ENCODE results near the gene FANCE.
A peak's percentile ranks its signal among the peaks of the same experiment; 100 is the strongest.

Gene FANCE

DNA sequence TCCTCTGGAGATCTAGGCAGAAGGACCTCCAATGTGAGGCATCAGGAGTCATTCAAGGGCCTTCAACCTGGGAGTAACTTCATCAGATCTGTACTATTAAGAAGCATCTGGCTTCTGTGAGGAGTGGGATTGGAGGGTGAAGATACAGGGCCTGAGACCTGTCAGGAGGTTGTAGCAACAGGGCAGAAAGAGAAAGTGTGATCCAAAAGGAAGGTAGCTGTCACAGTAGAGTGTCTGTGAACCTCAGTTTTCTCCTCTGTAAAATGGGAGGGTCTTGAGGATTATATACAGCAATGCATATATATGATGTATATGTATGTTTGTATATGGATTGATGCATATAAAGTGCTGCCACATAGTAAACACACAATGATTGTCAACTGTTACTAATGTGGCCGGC is 13.5 kb downstream of the FANCE start:
- no peak for DNase-seq (ENCODE audit: low read depth in 1 of 2, low spot score in 1 of 2)

GRCh38 chr6:35468181-35468979 is 16.2 kb downstream of the FANCE start, which contains the start of gene RPL10A:
TSS of gene RPL10A (plus strand) at chr6:35468401. CDS start at chr6:35468435, 34 bp downstream.
- DNase-seq (ENCODE audit: low read depth in 1 of 2, low spot score in 1 of 2) = peak; percentile 91 to 93

GRCh38 chr6:35468980-35469750 is 17.0 kb downstream of the FANCE start:
- DNase-seq (ENCODE audit: low read depth in 1 of 2, low spot score in 1 of 2) = peak in 1 of 2 donors; percentile 39

DNA sequence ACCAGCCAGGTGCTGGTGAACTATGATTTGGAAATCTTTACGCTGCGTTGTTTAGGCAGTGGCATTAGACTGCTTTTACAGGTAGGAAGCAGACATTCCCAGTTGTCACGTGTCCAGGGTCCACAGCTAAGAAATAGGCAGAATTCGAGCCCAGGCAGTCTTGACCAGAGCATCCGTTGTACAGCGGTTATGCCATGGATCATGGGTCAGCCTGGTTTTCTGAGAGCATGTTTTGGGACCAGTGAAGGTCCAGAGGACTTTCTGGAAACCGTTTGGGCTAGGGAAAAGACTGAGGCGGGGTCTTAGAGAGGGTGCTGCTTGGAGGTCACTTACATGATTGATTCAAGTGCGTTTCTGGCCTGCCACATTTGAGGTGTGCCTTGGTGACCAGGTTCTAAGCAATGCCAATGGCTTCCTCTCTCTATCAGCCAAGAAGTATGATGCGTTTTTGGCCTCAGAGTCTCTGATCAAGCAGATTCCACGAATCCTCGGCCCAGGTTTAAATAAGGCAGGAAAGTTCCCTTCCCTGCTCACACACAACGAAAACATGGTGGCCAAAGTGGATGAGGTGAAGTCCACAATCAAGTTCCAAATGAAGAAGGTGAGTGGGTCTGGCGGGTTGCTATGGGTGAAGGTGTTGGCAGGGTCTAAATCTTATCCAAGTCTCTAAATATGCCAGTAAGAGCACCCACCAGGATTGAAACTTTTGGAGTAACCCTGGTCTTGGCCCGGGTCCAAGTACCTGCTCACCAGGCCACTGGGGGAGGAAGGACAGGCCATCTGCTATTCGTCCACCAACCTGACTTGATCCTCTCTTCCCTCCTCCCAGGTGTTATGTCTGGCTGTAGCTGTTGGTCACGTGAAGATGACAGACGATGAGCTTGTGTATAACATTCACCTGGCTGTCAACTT is 17.9 kb downstream of the FANCE start:
- no peak for DNase-seq (ENCODE audit: low read depth in 1 of 2, low spot score in 1 of 2)

DNA sequence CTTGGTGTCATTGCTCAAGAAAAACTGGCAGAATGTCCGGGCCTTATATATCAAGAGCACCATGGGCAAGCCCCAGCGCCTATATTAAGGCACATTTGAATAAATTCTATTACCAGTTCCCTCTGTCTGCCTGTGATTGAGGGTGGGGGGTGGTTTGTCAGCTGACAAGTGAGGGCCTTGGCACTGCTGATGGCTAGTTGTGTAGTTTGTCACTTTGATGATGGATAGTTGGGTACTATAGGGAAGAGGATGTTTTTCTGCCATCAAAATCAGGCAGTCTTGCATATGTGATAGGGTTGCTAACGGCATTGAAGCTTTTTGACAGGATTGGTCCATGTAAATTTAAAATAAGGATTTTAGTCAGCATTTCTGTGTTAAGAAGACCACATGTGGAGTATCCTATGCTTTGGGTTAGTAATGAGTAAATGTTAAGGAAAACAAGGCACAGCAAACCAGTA is 18.6 kb downstream of the FANCE start:
- no peak for DNase-seq (ENCODE audit: low read depth in 1 of 2, low spot score in 1 of 2)

GRCh38 chr6:35471836-35472345 is 19.8 kb downstream of the FANCE start:
- no peak for DNase-seq (ENCODE audit: low read depth in 1 of 2, low spot score in 1 of 2)

GRCh38 chr6:35473075-35473849 is 21.1 kb downstream of the FANCE start:
- DNase-seq (ENCODE audit: low read depth in 1 of 2, low spot score in 1 of 2) = no peak

GRCh38 chr6:35473850-35474130 is 21.7 kb downstream of the FANCE start:
- no peak for DNase-seq (ENCODE audit: low read depth in 1 of 2, low spot score in 1 of 2)

- DNase-seq (ENCODE audit: low read depth in 1 of 2, low spot score in 1 of 2) = no peak
Observed at GRCh38 chr6:35474131-35474941, 22.2 kb downstream of the FANCE start.

DNA sequence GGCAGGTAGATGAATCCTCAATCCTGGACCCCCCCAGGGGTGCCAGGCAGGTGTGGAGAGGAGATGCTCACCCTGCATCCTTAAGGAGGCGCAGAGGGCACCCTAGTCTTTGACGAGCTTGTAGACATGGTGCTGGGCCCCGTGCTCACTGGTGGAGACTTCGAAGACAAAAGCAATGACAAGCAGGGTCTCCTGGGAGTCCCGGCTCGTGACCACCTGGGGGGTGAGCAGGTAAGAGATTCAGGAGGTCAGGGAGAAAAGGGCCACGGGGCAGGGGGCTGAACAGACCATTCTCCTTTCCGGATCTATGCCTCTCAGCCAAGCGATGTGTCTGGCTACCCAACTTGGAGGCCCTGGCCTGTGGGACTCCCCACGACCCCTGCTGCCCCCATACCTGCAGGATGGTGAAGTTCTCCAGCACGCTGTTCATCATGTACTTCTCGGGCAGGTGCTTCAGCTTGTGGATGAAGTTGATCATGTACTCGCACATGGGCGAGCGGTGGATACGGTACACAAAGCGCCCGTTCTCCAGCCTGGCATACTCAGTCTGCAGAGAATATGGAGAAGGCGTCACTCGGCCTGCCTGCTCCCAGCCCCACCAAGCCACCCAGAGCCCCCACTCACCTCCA is 22.9 kb downstream of the FANCE start:
- DNase-seq (ENCODE audit: low read depth in 1 of 2, low spot score in 1 of 2) = no peak

DNA sequence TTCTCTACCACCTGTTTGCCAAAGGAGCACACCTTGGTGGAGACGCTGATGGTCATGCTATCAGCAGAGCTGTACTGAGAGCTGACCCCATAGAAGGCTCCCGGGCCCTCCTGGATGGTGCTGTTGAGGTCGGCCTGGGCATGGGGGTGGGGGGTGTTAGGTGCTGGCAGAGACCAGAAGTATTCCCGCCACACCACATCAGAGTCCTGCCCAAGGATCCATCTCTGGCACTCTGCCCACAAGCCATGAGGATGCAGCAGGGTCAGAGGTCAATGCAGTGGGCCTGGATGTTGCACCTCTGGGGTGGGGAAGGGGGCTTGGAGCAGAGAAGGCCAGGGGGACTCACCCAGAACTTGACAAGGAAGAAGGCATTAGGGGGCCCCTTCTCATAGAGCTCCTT is 23.4 kb downstream of the FANCE start:
- DNase-seq (ENCODE audit: low read depth in 1 of 2, low spot score in 1 of 2) = no peak

DNA sequence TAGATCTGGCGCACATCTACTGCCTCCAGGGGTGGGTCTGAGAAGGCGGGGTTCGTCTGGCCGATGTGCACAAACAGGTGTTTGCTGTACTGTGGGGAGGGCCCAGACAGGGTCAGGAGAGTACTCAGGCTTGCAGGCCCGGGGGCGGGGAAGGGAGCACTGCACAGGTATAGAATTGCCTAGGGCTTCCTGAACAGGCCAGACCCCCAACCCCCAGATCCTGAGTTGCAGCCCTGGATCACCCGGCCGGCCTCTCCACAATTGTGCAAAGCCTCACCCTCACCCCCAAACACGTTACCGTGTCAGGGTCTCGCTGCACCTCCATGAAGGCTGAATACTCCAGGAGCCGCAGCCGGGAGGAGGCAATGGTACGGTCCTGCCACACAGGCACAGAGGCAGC is 23.9 kb downstream of the FANCE start:
- no peak for DNase-seq (ENCODE audit: low read depth in 1 of 2, low spot score in 1 of 2)

DNA sequence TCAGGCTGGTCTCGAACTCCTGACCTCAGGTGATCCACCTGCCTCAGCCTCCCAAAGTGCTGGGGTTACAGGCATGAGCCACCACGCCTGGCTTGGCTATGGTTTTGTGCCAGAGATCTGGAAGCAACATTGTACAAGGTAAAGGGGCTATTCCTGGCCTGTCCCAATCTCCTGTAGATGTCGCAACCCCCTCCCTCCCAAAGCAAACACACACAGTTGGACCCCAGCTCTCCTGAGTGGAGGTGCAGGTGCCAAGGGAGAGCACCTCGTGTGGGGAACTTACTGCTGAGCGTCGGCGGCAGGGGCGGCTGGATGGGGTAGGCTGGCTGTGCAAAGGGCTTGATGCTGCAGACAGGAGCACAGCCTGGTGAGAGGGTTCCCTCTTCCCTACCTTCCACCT is 24.9 kb downstream of the FANCE start:
- no peak for DNase-seq (ENCODE audit: low read depth in 1 of 2, low spot score in 1 of 2)

DNA sequence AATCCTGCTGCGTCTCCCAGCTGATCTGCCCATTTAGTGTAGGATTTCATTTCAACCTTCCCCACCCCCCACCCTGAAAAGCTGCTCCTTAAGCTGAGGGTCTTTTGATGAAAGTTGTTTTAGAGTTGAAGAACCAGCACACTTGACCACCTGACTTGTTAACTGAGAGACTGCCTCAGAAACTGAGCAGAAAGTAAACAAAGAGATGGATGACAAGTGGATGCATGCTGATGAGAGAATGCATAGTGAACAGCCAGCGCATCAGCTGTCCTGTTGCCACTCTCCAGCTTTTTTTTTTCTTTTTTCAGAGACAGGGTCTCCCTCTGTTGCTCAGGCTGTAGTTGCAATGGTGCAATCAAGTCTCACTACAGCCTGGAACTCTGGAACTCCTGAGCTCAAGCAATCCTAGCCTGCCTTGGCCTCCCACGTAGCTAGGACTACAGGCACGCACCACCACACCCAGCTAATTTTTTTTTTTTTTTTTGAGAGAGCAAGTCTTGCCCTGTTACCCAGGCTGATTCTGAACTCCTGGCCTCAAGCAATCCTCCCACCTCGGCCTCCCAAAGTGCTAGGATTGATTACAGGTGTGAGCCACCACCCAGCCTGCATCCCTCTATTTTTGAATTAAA is 25.5 kb downstream of the FANCE start:
- DNase-seq (ENCODE audit: low read depth in 1 of 2, low spot score in 1 of 2) = no peak

DNA sequence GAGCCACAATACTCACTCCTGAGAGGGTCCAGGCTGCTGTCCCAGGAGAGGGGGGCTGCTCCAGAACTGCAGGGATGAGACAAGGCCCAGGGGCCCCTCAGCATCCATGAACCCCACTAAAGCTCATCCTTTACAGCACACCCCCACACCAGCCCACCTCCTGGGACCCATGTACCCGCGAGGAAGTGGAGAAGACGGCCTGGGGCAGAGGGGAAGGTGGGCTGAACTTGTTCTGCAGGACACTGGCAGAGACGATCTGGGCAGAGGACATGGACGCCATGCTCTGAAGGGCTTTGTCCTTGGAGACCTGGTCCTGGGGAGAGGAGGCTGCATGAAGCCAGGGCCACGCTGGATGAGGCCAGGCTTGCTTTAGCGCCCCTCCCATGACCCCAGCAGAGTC is 26.1 kb downstream of the FANCE start:
- no peak for DNase-seq (ENCODE audit: low read depth in 1 of 2, low spot score in 1 of 2)

DNA sequence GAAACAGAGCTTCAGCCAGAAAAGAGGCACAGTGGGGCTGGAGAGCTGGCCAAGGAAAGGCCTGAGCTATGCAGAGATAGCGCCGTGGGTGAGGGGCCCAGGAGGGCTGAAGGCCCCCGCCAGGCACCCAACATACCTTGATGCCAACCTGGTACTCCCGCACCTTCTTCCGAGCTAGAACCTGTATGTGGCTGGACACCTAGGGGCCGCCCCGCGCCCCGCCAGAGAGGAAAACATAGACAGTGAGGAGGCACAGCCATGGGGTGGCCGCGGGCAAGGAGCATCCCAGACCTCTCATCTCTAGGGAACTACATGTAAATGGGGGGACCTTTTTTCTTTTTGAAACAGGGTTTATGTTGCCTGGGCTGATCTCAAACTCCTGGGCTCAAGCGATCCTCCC is 28.0 kb downstream of the FANCE start:
- no peak for DNase-seq (ENCODE audit: low read depth in 1 of 2, low spot score in 1 of 2)

- no peak for DNase-seq (ENCODE audit: low read depth in 1 of 2, low spot score in 1 of 2)
Observed at GRCh38 chr6:35481226-35481625, 29.1 kb downstream of the FANCE start.

DNA sequence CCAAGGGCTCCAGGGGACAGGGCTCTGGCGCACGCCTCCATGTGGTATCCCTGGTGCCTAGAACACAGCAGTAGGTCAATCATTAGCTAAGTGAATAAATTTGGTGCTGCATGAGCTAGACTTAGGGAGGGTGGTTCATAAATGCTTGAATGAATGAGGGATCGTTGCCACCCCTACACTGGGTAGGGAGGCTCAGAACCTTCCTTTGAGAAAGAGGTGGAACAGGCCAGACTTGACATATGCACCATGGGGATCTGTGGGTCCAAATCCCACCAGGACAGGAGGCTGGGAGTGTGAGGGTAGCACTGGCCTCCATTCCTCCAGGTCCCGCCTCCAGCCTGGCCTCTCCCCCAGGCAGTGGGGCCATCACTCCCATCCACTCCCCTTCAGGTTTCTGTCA is 30.9 kb downstream of the FANCE start:
- DNase-seq (ENCODE audit: low read depth in 1 of 2, low spot score in 1 of 2) = no peak

DNA sequence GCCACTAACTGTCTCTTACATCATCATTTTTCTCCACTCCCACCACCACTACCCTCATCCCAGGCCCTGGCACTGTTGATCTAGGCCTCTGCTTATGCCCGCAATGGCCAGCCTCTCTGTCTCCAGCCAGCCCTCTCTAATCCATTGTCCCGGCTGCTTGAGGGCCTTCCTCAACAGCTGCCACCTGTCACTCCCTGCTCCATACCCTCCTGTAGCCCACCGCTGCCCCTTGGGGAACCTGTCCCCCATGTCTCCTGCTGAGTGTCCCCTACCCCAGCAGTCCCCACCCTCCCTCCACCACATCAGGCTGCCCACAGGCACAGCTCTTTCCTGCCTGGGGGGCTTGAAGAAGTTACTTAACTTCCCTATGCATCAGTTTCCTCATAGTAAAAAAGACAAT is 31.4 kb downstream of the FANCE start:
- no peak for DNase-seq (ENCODE audit: low read depth in 1 of 2, low spot score in 1 of 2)

Data from stimulated activated CD4-positive, alpha-beta T cell treated with anti-CD3 and anti-CD28 coated beads, Interleukin-15, amount 100 ng/mL, for 1 hour (primary cell).